SK-N-SH (cell line): ENCODE measurements around the gene LARGE1. TPM values are rescaled to one million over a fixed set of nuclear protein-coding genes. Genes with fewer than 3 reads are reported as not detected.

Source experiments
- CTCF ChIA-PET: fragments of 300-600, 350-600 bp; formaldehyde crosslinking; extraction: SDS; loops from one replicate; lab custom pipeline; 2021; lab: Yijun Ruan, JAX
- POLR2A ChIA-PET: fragments of 350-600 bp; sonication (Branson Sonifier 250); formaldehyde crosslinking; extraction: SDS; loops from one replicate; lab custom pipeline; 2020; ENCODE audit warnings: antibody characterized with exemption, inconsistent platforms; lab: Yijun Ruan, JAX
- DNase-seq: peaks from one replicate; pipeline ENCODE4 v3.0.0; 2012
- H2AFZ ChIP-seq: fragments of 200-600 bp; sonication (generic); 2 replicates; pipeline ENCODE4 v1.8.1; 2016; ENCODE audit warnings: antibody characterized with exemption, mild to moderate bottlenecking, low read depth
- H3F3A ChIP-seq: fragments of 200-600 bp; sonication (generic); replicated peaks from 2 replicates; pipeline ENCODE3; 2016; ENCODE audit warnings: antibody characterized with exemption, mild to moderate bottlenecking; ENCODE audit not compliant: insufficient read depth
- H3K27ac ChIP-seq, 2 experiments: fragments of 200-500 bp in 1 of 2; fragments of 200-600 bp in 1 of 2; sonication (Bioruptor generic) in 1 of 2; sonication (generic), shearing (Covaris generic) in 1 of 2; 2 replicates each; pipeline versions ENCODE4 v1.5.1 to v1.6.1; 2014 to 2016; ENCODE audit warnings: low read depth in 2 of 2, inconsistent platforms in 1 of 2, low read length in 1 of 2, mild to moderate bottlenecking in 1 of 2, mixed read lengths in 1 of 2
- H3K27me3 ChIP-seq: fragments of 200-600 bp; sonication (generic), shearing (Covaris generic); 2 replicates; pipeline ENCODE4 v1.6.1; 2016; ENCODE audit warnings: mixed run types; ENCODE audit not compliant: insufficient read depth
- H3K36me3 ChIP-seq, 2 experiments: fragments of 200-500 bp in 1 of 2; fragments of 200-600 bp in 1 of 2; sonication (Bioruptor generic) in 1 of 2; sonication (generic) in 1 of 2; replicated peaks in 1 of 2; 2 replicates each; pipeline versions ENCODE3 to v1.5.1; 2014 to 2016; ENCODE audit warnings: low read length in 1 of 2, mild to moderate bottlenecking in 1 of 2; ENCODE audit not compliant: insufficient read depth in 2 of 2, control insufficient read depth in 1 of 2
- H3K4me1 ChIP-seq, 2 experiments: fragments of 200-500 bp in 1 of 2; fragments of 200-600 bp in 1 of 2; sonication (Bioruptor generic) in 1 of 2; sonication (generic), shearing (Covaris generic) in 1 of 2; 2 replicates each; pipeline versions ENCODE4 v1.5.1 to v1.6.1; 2014 to 2016; ENCODE audit warnings: low read depth in 1 of 2, low read length in 1 of 2, mixed run types in 1 of 2; ENCODE audit not compliant: insufficient read depth in 2 of 2, control insufficient read depth in 1 of 2
- H3K4me2 ChIP-seq: fragments of 200-600 bp; sonication (generic), shearing (Covaris generic); 2 replicates; pipeline ENCODE4 v1.6.1; 2017; ENCODE audit warnings: mixed run types
- H3K4me3 ChIP-seq, 2 experiments: fragments of 200-500 bp in 1 of 2; fragments of 200-600 bp in 1 of 2; sonication (Bioruptor generic) in 1 of 2; sonication (generic), shearing (Covaris generic) in 1 of 2; 2 replicates each; pipeline versions ENCODE4 v1.5.1 to v1.8.1; 2014 to 2016; ENCODE audit warnings: low read depth in 2 of 2, inconsistent platforms in 1 of 2, low read length in 1 of 2, mild to moderate bottlenecking in 1 of 2, mixed read lengths in 1 of 2, moderate library complexity in 1 of 2
- H3K79me2 ChIP-seq: fragments of 200-600 bp; sonication (generic); 2 replicates; pipeline ENCODE4 v1.8.1; 2017; ENCODE audit warnings: mild to moderate bottlenecking; ENCODE audit not compliant: insufficient read depth
- H3K9ac ChIP-seq: fragments of 200-600 bp; sonication (generic); 2 replicates; pipeline ENCODE4 v1.6.1; 2017; ENCODE audit warnings: mixed run types
- H3K9me2 ChIP-seq: fragments of 200-600 bp; sonication (generic); 2 replicates; pipeline ENCODE4 v1.6.1; 2017; ENCODE audit warnings: mixed run types
- H3K9me3 ChIP-seq: fragments of 200-600 bp; sonication (generic); 2 replicates; pipeline ENCODE4 v1.6.1; 2017; ENCODE audit warnings: mixed run types, mild to moderate bottlenecking, moderate library complexity
- H4K20me1 ChIP-seq: fragments of 200-600 bp; sonication (generic); 2 replicates; pipeline ENCODE4 v1.6.1; 2017; ENCODE audit warnings: mild to moderate bottlenecking, mixed run types; ENCODE audit not compliant: insufficient read depth
- GATA2 ChIP-seq: sonication (generic); formaldehyde crosslinking; IDR thresholded peaks from 2 replicates; pipeline ENCODE4 v1.5.0; 2020; ENCODE audit warnings: mild to moderate bottlenecking, missing genetic modification reagents
- IRF3 ChIP-seq: fragments of 150-350 bp; IDR thresholded peaks from 2 replicates; pipeline ENCODE4 v1.6.1; 2016; ENCODE audit warnings: mild to moderate bottlenecking, low read depth, low read length
- MAX ChIP-seq: IDR thresholded peaks from 2 replicates; pipeline ENCODE4 v1.4.0; 2012; ENCODE audit warnings: low read depth
- NRF1 ChIP-seq: IDR thresholded peaks from 2 replicates; pipeline ENCODE4 v1.6.1; 2012; ENCODE audit warnings: low read depth, mild to moderate bottlenecking, low read length
- POLR2AphosphoS5 ChIP-seq: IDR thresholded peaks from 2 replicates; pipeline ENCODE4 v1.6.1; 2012; ENCODE audit warnings: low read depth, low read length
- RCOR1 ChIP-seq: fragments of 150-350 bp; IDR thresholded peaks from 2 replicates; pipeline ENCODE4 v1.6.1; 2017; ENCODE audit warnings: antibody characterized with exemption, low read length
- REST ChIP-seq: IDR thresholded peaks from 2 replicates; pipeline ENCODE4 v1.6.1; 2012; ENCODE audit warnings: mild to moderate bottlenecking, low read depth, low read length, moderate library complexity
- USF2 ChIP-seq: fragments of 150-350 bp; IDR thresholded peaks from 2 replicates; pipeline ENCODE4 v1.6.1; 2017; ENCODE audit warnings: antibody characterized with exemption, low read length, low read depth, borderline replicate concordance
- YY1 ChIP-seq: IDR thresholded peaks from 2 replicates; pipeline ENCODE4 v1.4.0; 2012; ENCODE audit warnings: low read depth, mild to moderate bottlenecking
- ZBTB33 ChIP-seq: IDR thresholded peaks from 2 replicates; pipeline ENCODE4 v1.4.0; 2012; ENCODE audit warnings: low read depth, borderline replicate concordance
- WGBS: methylation state at CpG from one replicate; pipeline ENCODE4 v1.1.6; 2017; ENCODE audit warnings: low lambda C conversion rate; 5-methylcytosine and 5-hydroxymethylcytosine counted together
- polyA plus RNA-seq, 3 experiments: library from polyadenylated mRNA; depleted of rRNA; stranded (reverse); fragments of >200 nt; gene quantifications; 2 replicates each; pipeline ENCODE4 v1.2.3, GENCODE V29; 2012

Gene LARGE1
- polyA plus RNA-seq, 1 of the 3 experiments (the other 2 are of a cell fraction) = 1.1 TPM

- TF ChIP-seq ZBTB33 (no peak), NRF1 (no peak), POLR2AphosphoS5 (no peak), IRF3 (no peak)
These were observed 179.3 kb downstream of the LARGE1 start (continued) for GRCh38 chr22:33741025-33741424.

- H3K4me1 ChIP-seq = no peaks in the 10 kb centered on the region
- no peak for DNase-seq
- no peaks in the 10 kb centered on the region for H3K79me2 ChIP-seq
- H3K4me2 ChIP-seq = no peak overlapping the region
- no peak overlapping the region for H3K4me3 ChIP-seq
- TF ChIP-seq POLR2AphosphoS5 = no peak
- TF ChIP-seq REST = no peak
- no peak for TF ChIP-seq YY1
- no peak for TF ChIP-seq GATA2
- no peak for TF ChIP-seq USF2
- no peak for TF ChIP-seq RCOR1
- TF ChIP-seq MAX = no peak
- TF ChIP-seq, all 33 proteins: peak for 0
- 39% methylated on average over 4 of the region's 4 CpGs for WGBS
- H3K9me3 ChIP-seq = no peaks in the 10 kb centered on the region
- no peaks in the 10 kb centered on the region for H4K20me1 ChIP-seq
- H3K27ac ChIP-seq = no peak overlapping the region
- no peak overlapping the region for H3K9ac ChIP-seq
- H2AFZ ChIP-seq = no peak overlapping the region
- POLR2A ChIA-PET = no interaction called here
- H3K9me2 ChIP-seq = no peaks in the 10 kb centered on the region
- H3K36me3 ChIP-seq = no peaks in the 10 kb centered on the region
- CTCF ChIA-PET = interaction anchor here (1.0 kb wide), 1 partner anchor 10 kb away, joined by 3 read pairs; no protein-coding TSS in a partner anchor
- H3K27me3 ChIP-seq = no peaks in the 10 kb centered on the region
- no peaks in the 10 kb centered on the region for H3F3A ChIP-seq
These were observed 180.8 kb downstream of the LARGE1 start for GRCh38 chr22:33739516-33739915.
